GM12892 (cell line): ENCODE measurements around the gene MRPL43.
"Not testable (repeated sequence)": the region's sequence is repeated elsewhere in the genome, so short reads cannot be mapped to it uniquely, and the experiment has no call there.

ENCODE experiments used
- POLR2A ChIP-seq: IDR thresholded peaks from 2 replicates; pipeline ENCODE4 v1.6.1; 2011; ENCODE audit warnings: low read depth, low read length, control low read depth
- TAF1 ChIP-seq: IDR thresholded peaks from 2 replicates; pipeline ENCODE4 v1.6.1; 2011; ENCODE audit warnings: low read depth, mild to moderate bottlenecking, control low read depth, low read length, borderline replicate concordance

GRCh38 chr10:101034404-101034803 lies 47.1 kb upstream of the MRPL43 start:
- TF ChIP-seq POLR2A, TAF1: not testable (repeated sequence)
